Measurements from ENCODE around the gene PATZ1.

DNA sequence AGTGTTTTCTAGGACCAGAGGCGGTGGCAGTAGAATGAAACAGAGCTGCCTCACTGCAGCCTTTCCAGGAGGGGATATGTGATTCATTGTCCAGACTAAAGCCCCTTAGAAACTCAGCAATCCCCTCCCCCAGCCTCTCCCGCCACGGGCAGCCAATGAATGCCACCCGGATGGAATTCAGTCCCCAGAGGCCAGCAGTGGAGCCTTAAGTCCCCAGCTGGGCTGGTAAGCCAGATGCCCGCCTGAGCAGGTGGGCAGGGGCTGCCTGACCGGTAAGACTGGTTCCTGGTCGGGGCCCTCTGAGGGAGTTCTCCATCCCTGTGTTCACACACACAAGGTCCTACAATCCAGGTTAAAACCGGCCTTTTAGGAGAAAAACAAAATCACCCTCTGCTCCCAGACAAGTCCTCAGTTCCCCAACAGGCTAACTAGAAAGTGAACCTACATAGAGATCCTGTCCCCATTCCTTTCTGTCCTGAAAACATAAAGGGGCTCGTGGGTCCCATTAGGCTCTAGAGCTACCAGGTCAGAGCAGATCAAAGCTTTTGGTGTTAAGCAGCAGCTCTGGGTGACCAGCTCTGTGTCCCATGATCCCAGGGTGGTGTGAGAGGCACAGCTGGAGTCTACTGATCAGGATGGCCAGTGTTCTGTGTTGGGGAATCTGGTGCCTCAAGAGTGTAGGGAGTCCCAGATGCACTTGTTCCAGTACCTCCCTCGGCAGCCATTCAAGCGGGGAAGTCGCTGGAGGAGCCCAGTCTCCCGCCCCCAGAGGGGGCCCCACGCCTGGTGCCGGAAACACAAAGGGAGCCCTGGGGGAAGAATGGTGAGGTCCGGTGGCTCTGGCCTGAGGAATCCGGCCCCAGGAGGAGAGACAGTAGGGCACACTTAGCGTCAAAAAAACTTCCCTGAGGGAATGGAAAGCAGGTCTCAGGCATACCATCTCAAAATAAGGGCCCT, 2.6 kb downstream of the PATZ1 start:
- TF ChIP-seq FOS (IDR thresholded peaks at IDR 0.05; ENCODE audit: borderline replicate concordance, insufficient read depth, low read length) (no peak), POLR2A (IDR thresholded peaks at IDR 0.05; ENCODE audit: low read depth, low read length) (no peak), GATA2 (IDR thresholded peaks at IDR 0.05; ENCODE audit: insufficient read depth, insufficient read length, low read depth, low read length) (no peak), EZH2 (IDR thresholded peaks at IDR 0.05; ENCODE audit: borderline replicate concordance, low read depth, low read length, severe bottlenecking) (no peak), POLR2AphosphoS5 (IDR thresholded peaks at IDR 0.05; ENCODE audit: insufficient read depth, low read depth, low read length) (no peak), MYC (IDR thresholded peaks at IDR 0.05; ENCODE audit: low read depth, low read length) (no peak)
- TF ChIP-seq, protein P1, sequence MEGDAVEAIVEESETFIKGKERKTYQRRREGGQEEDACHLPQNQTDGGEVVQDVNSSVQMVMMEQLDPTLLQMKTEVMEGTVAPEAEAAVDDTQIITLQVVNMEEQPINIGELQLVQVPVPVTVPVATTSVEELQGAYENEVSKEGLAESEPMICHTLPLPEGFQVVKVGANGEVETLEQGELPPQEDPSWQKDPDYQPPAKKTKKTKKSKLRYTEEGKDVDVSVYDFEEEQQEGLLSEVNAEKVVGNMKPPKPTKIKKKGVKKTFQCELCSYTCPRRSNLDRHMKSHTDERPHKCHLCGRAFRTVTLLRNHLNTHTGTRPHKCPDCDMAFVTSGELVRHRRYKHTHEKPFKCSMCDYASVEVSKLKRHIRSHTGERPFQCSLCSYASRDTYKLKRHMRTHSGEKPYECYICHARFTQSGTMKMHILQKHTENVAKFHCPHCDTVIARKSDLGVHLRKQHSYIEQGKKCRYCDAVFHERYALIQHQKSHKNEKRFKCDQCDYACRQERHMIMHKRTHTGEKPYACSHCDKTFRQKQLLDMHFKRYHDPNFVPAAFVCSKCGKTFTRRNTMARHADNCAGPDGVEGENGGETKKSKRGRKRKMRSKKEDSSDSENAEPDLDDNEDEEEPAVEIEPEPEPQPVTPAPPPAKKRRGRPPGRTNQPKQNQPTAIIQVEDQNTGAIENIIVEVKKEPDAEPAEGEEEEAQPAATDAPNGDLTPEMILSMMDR (IDR thresholded peaks at IDR 0.05; ENCODE audit: extremely low read depth in 1 of 2, insufficient read depth in 1 of 2, low read depth in 1 of 2, low read length in 2 of 2): no peak
- TF ChIP-seq, protein P2, sequence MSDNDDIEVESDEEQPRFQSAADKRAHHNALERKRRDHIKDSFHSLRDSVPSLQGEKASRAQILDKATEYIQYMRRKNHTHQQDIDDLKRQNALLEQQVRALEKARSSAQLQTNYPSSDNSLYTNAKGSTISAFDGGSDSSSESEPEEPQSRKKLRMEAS (IDR thresholded peaks at IDR 0.05; ENCODE audit: insufficient read depth, insufficient read length): no peak
